Measurements from ENCODE around the gene XYLT1. TPM values are rescaled to one million over a fixed set of nuclear protein-coding genes. Genes with fewer than 3 reads are reported as not detected.

XYLT1 gene
- total RNA-seq, 1 donor from 2014 or later: 1.6 TPM

- TF ChIP-seq CTCF (IDR thresholded peaks at IDR 0.05; ENCODE audit: insufficient read depth, low read length, poor library complexity, severe bottlenecking): no peak
- H3K27me3 ChIP-seq (ENCODE audit: control insufficient read depth, insufficient read depth, low read length): no peaks in the 10 kb centered on the region
- no peak for DNase-seq (ENCODE audit: low read depth)
- H3K36me3 ChIP-seq (ENCODE audit: control insufficient read depth, insufficient read depth, low read length): no peaks in the 10 kb centered on the region
- H3K4me3 ChIP-seq (ENCODE audit: low read depth, low read length): no peak overlapping the region
Observed at GRCh38 chr16:17334096-17334495, 136.7 kb downstream of the XYLT1 start.

- H3K4me3 ChIP-seq (ENCODE audit: low read depth, low read length): no peak overlapping the region
- no peak for DNase-seq (ENCODE audit: low read depth)
- no peak for TF ChIP-seq CTCF (IDR thresholded peaks at IDR 0.05; ENCODE audit: insufficient read depth, low read length, poor library complexity, severe bottlenecking)
- H3K36me3 ChIP-seq (ENCODE audit: control insufficient read depth, insufficient read depth, low read length): no peaks in the 10 kb centered on the region
- no peaks in the 10 kb centered on the region for H3K27me3 ChIP-seq (ENCODE audit: control insufficient read depth, insufficient read depth, low read length)
Observed at GRCh38 chr16:17333229-17333628, 137.5 kb downstream of the XYLT1 start.

GRCh38 chr16:17331991-17332390 is 138.8 kb downstream of the XYLT1 start:
- H3K27me3 ChIP-seq (ENCODE audit: control insufficient read depth, insufficient read depth, low read length): no peaks in the 10 kb centered on the region
- TF ChIP-seq CTCF (IDR thresholded peaks at IDR 0.05; ENCODE audit: insufficient read depth, low read length, poor library complexity, severe bottlenecking): no peak
- no peak overlapping the region for H3K4me3 ChIP-seq (ENCODE audit: low read depth, low read length)
- H3K36me3 ChIP-seq (ENCODE audit: control insufficient read depth, insufficient read depth, low read length): no peaks in the 10 kb centered on the region
- no peak for DNase-seq (ENCODE audit: low read depth)

- H3K4me3 ChIP-seq (ENCODE audit: low read depth, low read length): no peak overlapping the region
- no peak for DNase-seq (ENCODE audit: low read depth)
- no peak for TF ChIP-seq CTCF (IDR thresholded peaks at IDR 0.05; ENCODE audit: insufficient read depth, low read length, poor library complexity, severe bottlenecking)
- no peaks in the 10 kb centered on the region for H3K27me3 ChIP-seq (ENCODE audit: control insufficient read depth, insufficient read depth, low read length)
- H3K36me3 ChIP-seq (ENCODE audit: control insufficient read depth, insufficient read depth, low read length): no peaks in the 10 kb centered on the region
Observed at GRCh38 chr16:17331071-17331607, 139.6 kb downstream of the XYLT1 start.

- H3K36me3 ChIP-seq (ENCODE audit: control insufficient read depth, insufficient read depth, low read length): no peaks in the 10 kb centered on the region
- no peak for TF ChIP-seq CTCF (IDR thresholded peaks at IDR 0.05; ENCODE audit: insufficient read depth, low read length, poor library complexity, severe bottlenecking)
Observed at GRCh38 chr16:17330044-17330443, 140.7 kb downstream of the XYLT1 start.

GRCh38 chr16:17329391-17329790 is 141.4 kb downstream of the XYLT1 start:
- Histone ChIP-seq H3K27me3 (ENCODE audit: control insufficient read depth, insufficient read depth, low read length) (no peaks in the 10 kb centered on the region), H3K36me3 (ENCODE audit: control insufficient read depth, insufficient read depth, low read length) (no peaks in the 10 kb centered on the region), H3K4me3 (ENCODE audit: low read depth, low read length) (no peak overlapping the region)
- no peak for DNase-seq (ENCODE audit: low read depth)
- no peak for TF ChIP-seq CTCF (IDR thresholded peaks at IDR 0.05; ENCODE audit: insufficient read depth, low read length, poor library complexity, severe bottlenecking)

More at GRCh38 chr16:17330044-17330443, 140.7 kb downstream of the XYLT1 start:
- H3K27me3 ChIP-seq (ENCODE audit: control insufficient read depth, insufficient read depth, low read length): no peaks in the 10 kb centered on the region
- no peak for DNase-seq (ENCODE audit: low read depth)
- no peak overlapping the region for H3K4me3 ChIP-seq (ENCODE audit: low read depth, low read length)
